Stimulated activated CD4-positive, alpha-beta T cell treated with anti-CD3 and anti-CD28 coated beads, Interleukin-4, amount 100 ng/mL, for 1 hour (primary cell): ENCODE measurements around the gene WDR49.
"Not testable (repeated sequence)": the region's sequence is repeated elsewhere in the genome, so short reads cannot be mapped to it uniquely, and the experiment has no call there.

ENCODE experiments used
- DNase-seq: peaks from one replicate; pipeline ENCODE4 v3.0.0-alpha.2; 2020

The WDR49 gene

DNA sequence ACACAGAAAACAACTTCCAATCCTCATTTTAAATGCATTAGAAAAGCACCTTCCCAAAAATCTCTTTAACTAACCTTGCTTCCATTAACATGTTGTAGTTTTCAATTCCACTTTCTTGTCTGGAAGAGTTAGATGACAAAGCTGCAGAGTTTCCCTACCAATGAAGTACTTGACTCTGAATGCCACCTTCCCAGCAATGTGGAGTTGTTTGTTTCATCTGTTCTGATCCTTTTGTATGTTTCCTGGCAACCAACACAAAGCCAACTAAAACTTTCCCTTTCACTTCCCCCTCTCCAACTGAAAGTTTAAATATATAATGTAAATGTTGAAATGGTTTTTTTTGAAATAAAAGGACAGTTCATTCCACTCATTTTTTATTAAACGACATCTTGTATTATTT, at the start of gene WDR49:
Gene WDR49 (minus strand): TSS at position 183 of the 400 bp plus-strand sequence. CDS start 517 bp downstream, outside the sequence.
- DNase-seq: no peak

DNA sequence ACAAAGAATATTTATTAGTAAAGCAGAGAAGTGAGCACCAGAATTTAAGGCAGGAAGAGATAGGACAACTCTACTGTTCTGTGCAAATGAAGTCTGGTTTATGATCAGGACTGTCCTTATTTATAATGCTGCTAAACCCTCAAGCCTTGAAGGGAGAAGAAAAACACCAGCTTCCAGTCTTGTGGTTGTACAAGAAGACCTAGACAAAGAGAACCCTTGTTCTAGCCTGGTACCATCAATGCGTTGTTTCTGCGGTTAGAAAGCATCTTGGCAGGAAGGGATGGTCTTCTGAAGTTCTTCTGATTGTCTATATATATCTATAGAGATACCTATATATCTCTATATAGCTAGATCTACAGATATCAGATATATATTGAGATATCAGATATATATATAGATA, 47.2 kb upstream of the WDR49 start:
- no peak for DNase-seq

DNA sequence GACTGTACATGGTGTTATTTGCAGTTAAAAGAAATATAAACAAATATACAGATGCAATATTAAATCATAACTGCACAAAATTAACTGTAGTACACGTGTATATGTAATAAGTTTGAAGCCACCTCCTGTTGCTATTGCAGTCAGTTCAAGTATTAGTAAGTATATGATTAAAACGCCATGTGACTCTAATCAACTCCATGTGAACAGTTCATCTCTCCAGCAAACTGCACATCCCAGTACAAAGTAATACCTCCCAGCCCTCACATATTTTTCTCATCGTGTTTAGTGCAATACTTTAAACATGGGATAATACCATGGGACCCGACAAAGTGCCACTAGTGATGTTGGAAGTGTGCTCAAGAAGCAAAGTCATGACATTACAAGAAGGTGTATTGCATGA, 46.3 kb upstream of the WDR49 start:
- no peak for DNase-seq

DNA sequence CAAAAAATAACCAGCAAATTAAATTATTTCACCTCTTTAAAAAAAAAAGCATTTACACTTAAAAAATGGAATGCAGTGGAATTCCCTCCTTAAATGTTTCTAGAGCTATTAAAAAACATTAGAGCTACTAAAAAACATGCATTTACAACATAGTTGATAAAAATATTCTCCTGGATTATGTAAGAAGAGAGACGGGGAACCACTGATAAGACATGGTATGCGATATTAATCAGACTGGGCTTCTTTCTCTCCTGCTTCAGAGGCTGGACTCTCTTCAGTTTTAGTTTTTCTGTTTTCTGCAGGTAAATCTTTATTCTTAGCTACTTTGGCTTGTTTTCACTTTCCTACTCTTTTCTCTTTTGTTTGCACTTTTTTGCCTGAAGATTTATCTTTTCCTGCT, 40.4 kb upstream of the WDR49 start:
- DNase-seq: no peak

DNA sequence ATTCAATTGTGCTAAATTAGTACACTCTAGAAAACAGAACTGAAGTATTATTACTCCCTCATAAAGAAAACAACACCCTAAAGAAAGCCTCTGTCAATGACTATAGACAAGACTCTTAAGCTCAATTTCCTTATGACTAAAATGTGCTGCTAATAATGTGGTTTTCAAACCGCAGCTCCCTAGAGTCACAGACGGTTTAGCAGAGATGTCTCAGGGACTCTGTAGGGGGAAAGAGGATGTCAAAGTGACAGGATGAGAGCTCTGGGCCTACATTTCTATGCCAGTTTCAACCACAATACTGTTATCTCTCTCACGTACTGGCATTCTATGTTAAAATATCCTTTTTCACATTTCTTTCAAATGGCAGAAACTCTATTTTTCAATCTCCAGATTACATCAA, 37.6 kb upstream of the WDR49 start:
- DNase-seq: peak; percentile 4

DNA sequence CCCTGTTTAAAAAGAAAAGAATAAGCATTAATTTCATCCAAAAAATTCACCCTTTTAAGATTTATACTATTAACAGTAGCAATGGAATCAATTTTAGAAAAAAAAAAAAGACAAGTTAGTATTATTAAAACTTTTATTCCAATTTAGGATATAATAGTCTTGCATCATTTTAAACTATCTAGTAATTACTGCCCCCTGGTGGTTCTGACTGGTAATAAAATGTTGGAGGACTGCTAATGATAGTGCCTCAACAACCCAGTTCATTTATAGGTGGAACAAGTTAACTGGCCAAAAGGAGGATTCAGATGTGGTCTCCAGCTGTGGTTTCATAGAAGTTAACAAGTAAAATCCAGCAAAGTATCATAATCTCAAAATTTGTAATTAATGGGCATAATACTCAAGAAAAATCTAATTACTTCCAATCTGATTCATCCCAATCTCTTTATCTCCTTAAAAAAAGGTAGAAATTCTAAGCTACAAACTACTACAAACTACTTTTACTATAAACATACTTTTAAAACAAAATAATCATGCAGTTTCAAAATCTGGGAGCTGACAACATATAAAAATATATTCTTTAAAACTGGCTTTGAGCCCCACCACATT, 30.7 kb upstream of the WDR49 start:
- no peak for DNase-seq

DNA sequence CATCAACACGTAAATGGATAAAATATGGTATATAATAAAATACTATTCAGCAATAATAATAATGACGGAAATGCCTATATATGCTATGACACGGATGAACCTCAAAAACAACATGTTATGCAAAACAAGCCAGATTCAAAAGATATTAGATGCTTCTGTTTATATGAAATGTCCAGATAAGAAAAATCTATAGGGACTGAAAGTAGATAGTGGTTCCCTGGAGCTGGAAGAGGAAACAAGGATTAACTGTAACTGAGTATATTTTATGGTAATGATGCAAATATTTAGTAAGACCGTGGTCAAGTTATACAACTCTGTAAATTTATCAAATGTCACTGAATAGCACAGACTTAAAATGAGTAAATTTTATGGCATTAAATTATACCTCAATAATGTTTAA, 25.8 kb upstream of the WDR49 start:
- DNase-seq: no peak

DNA sequence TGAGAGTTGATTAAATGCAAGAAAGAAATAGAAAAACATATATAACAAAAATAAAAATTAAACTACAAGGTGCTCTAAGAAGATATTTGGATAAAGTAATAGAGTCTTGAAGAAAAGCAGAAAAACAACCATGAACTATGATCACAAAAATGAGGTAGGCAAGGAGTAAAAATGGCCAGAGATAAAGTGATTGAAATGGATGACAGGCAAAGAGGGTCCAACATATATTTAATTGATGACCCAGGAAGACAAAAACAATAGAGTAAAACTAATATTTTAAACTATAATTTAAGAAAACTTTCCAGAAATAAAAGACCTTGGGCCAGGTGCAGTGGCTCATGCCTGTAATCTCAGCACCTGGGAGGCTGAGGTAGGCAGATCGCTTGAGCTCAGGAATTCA, 22.1 kb upstream of the WDR49 start:
- no peak for DNase-seq

DNA sequence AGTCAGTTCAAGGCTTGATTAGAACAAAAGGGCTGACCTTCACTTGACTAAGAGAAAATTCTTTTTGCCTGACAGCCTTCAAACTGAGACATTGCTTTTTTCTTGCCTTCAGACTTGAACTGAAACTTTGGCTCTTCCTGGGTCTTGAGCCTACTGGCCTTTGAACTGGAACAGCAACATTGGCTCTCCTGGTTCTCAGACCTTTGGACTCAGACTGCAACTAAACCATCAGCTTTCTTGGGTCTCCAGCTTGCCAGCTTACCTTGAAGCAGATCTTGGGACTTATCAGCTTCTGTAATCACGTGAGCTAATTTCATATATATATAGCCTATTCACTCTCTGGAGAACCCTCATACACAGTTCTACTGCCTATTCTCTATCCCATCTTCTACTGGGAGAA, 19.5 kb upstream of the WDR49 start:
- DNase-seq: no peak

DNA sequence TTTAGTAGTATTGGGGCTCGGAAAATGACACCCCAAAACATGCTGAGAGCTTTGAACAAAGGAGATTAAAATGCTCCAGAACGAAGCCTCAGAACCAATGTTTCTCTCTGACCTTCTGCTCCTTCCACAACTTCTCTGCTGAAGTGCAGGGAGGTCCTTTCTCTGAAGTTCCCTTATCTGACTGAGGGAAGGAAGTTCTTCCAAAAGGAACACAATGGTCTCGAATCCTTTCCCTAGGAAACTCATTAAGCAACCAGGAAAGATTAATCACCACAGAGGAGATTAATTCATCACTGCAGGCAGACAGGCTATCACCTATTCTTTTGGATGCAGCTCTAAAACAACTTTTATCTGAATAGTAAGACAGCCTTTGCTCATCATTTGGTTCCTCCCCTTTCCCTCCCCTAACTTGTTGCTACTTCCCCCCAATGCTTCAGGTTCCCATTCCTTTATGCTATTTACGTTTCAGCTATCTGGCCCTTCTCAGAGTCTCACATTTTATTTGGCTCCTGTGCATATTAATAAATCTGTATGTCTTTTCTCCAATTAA, 18.2 kb upstream of the WDR49 start:
- no peak for DNase-seq

DNA sequence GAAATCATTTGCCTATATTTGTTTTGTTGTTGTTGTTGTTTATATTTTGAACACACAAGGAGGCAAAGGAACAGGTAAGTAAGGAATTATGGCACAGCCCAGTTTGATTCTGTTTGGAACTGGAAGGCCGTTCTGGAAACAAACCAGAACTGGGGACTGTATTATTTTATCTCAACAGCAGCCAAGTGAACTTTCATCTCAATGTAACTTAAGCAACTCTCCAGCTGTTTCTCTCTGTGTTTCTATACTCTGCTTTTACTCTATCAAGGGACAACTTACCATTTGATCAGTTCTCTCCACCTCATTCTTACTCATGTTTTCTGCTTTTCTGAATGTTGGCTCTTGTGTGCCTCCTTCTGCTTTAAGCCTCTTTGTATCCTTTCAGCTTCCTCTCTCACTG, 16.0 kb upstream of the WDR49 start:
- DNase-seq: no peak

DNA sequence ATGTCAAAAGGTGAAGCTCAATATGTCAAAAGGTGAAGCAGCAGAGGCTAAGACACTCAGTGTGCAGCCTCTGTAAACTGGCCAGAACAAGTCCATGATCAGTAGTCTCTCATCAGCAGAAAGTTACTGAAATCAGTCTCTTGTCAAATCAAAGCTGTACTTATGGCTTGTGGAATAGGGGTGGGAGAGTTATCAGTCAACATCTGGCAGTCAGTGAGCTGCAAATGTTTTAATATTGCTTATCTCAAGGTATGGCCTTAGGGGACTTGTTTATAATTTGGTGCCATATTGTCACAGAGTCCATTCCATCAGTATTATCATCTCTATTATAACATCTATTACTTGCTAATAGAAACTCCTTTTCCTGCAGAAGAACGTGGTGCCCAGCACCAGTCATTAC, 14.9 kb upstream of the WDR49 start:
- DNase-seq: no peak

DNA sequence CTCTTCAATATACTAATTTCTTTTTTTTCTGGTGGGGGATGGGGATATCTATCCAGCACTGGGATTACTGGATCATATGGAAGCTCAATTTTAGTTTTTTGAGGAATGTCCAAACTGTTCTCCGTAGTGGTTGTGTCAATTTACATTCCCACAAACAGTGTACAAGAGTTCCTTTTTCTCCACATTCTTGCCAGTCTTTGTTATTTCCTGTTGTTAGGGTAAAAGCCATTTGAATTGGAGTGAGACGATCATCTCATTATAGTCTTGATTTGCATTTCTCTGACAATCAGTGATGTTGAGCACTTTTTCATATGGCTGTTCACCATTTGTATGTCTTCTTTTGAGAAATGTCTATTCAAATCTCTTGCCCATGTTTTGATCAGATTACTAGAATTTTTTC, 12.8 kb upstream of the WDR49 start:
- no peak for DNase-seq

DNA sequence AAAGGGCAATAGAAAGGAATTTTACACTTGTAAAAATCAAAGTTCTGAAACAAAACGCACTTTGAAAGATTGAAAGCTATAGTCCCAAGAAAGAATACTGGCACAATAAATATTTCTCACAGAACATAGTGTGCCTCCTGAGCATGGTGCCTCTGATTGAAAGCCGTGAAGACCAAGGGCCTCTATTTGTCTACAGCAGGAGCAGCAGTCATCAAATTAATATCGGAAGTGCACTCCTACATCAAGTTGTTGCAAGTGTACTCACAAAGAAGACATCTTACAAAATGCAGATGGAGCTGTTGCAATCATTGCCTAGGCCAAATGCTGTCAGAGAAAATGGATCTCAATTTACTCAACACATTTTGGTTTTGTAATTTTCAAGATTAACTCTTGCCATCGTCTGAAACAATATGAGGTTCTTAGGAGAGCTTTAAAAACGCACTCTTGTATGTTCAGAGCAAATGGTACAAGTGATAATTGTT, 9.2 kb upstream of the WDR49 start:
- DNase-seq: no peak

DNA sequence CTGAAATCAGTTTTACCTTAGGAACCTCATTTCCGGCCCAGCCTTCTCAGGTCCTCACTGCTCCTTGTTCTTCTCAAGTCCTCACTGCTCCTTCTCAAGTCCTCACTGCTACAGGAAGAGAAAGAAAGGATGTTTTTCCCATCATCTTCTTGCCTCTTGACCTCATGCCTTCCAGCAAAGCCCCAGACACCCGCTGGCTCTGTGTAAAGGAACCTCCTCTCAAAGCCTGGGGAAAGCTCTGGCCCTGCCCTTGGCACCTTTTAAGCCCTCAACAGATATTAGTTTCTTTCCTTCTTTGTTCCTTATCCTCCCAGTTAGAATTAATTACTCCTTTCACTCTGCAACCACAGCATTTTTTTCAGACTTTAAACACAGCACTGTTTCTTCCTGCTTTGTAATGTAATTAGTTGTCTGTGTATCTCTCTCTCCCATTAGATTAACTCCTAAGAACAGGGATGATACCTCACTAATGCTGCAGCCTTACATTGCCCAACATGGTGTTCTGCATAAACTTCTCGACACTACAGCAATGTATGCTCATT, 4.0 kb upstream of the WDR49 start:
- no peak for DNase-seq

DNA sequence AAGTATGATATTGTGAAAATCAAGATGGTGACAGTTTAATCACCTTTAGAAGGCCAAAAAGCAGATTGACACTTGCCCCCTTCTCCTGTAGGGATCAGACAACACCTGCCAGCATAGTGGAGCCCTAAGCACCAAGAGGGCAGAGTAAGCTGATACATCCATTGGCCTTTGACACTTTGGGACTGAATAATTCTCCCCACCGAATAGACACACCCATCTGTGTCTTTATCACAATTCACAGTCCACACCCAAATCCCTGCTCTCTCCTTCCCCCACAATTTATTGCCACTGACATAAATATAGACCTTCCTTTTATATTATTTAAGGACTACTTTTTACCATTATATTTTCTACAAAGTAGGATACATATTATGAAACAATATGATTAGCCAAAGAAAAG, 3.1 kb upstream of the WDR49 start:
- no peak for DNase-seq

DNA sequence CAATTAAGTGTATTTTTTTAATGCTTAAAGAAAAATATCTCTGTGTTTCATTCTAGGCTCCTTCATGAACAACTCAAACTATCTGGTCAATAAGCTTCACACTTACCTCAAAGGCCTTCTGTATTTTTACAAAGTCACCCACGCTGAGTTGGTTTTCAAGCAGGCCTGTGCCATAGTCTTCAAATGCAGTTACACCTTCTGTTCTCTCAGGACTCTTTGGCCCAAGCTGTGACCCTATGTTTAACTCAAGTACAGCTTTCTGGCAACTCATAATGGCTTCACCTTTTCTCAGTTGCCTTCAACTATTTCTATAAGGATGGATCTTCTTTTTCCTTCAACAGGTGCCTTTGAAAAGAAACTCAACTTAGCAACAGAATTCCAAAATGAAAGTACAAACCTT, 587 bp downstream of the WDR49 start:
- DNase-seq: no peak

DNA sequence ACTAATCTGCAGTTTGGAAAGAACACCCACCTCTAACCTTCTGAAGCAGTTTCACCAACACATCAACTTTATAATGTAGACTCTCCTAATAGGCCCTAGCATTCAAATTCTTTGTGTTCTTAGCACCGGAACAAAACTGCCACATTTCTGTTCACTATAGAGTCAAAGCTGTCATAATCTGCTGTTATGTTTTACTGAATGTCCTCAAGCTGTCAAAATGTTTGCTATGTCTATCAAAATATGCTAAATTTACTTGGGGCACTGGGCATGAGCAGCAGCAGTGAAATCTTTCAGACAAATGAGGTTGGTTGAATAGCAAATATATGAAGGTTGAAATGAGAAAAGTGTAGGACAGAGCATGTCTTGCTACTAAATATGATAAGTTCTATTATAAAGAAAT, 1.9 kb downstream of the WDR49 start:
- DNase-seq: no peak

DNA sequence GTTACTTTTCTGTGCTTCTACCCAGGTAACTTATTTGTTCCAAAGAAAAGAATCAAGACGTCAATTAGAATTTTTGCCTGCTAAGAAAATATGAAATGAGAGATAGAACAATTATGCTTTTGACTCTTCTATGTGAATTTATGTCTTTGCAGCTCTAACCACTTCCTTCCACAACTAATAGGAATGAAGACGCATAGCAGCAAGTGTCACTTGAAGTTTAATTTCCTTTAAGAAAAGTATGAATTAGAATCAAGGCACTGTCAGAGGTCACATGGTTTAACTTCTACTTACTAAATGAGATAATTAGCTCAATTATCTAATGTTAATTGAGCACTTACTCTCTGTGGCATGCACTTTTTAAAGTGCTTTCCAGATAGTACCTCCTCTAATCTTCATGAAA, 3.3 kb downstream of the WDR49 start:
- no peak for DNase-seq

DNA sequence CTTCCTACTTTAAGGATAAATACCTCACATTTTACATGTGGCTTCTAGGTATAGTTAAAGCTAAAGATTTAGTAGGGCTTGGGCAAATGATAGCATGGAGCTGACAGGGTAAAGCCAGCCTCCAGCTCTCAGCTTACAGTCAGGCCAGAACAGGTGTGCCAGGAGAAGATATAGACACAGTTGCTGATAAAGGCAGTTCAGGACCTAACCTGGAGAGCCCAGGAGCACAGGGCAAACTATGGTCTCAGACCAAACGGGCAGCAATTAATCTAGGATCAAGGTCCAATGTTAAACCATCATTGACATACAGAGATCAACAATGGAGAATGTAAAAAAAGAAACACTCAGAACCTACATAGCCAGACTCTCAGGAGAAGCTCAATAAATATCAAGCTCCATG, 4.0 kb downstream of the WDR49 start:
- no peak for DNase-seq

DNA sequence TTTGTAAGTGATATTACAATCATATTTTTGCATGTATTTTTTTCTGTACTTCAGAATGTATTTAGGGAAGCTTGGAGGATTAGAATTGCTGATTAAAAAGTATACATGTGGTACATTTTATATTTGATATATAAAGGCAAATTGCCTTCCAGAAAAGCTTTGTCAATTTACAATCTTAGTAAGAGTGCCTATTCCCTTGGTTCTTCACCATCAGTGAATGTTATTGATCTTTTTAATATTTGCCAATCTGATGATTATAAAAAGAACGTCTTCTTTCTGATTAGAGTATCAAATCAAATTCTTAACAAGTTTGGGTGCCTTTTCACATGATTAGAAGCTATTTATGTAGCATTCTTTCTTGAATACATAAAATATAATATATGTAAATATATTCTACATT, 9.1 kb downstream of the WDR49 start:
- no peak for DNase-seq

DNA sequence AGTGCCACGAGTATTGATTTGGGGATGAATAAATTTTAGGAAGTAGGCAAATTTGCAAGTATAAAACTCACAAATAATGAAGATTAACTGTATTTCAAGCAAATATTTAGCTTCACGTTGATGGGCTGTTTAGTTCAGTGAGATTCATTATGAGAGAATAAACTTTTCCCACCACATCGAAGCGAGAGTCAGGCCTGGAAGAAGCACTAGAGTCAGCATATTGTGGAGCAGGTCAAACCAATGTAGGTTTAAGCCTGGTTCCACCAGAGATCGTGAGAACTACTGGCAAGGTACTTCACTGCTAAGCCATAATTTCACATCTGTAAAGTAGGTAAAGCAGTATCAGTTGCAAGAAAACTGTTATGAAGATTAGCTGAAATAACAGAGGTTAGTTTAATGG, 22.3 kb downstream of the WDR49 start:
- no peak for DNase-seq

DNA sequence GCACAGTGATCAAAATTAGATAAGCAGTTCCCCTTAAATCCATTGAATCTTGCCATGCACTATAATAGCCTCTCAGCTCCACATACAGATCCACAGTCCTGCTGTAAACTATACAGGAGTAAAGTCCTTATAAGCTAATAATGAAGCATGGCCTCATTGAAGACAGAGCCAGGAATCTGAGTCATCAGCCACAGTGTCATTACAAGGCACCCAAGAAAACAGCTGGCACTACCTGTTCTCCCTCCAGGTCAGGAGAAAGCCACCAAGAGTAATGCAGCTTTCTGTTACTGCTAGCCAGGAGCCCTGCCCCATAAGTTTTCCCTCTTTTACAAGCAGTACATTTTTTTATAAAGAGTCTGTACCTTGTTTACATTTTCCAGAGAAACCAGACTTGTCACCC, 27.3 kb downstream of the WDR49 start:
- DNase-seq: no peak

DNA sequence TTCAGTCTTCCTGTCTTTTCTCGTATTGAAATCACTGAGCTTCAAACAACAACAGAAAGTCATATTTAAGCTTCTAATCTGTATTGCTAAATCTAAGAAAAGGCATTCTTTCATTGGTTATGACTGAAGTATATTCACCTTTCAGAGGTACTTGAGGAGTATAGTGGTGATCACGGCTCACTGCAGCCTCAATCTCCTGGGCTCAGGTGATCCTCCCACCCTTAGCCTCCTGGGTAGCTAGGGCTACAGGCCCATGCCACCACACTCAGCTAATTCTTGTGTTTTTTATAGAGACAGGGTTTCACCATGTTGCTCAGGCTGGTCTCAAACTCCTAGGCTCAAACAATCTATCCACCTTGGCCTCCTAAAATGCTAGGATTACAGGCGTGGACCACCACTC, 38.7 kb downstream of the WDR49 start:
- no peak for DNase-seq

DNA sequence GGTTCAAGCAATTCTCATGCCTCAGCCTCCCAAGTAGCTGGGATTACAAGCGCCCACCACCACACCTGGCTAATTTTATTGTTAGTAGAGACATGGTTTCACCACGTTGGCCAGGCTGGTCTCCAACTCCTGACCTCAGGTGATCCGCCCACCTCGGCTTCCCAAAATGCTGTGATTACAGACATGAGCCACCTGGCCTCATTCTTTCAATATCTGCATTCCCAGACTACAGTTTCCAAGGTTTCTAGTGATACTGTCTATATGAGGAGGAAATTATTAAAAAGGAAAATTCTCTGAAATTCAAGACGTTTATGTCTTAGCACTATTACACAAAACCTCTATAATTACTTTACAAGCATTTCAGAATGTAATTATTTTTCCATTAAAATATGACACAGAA, 39.5 kb downstream of the WDR49 start:
- DNase-seq: not testable (repeated sequence)
